Motor neuron (in vitro differentiated cells): Measurements from ENCODE around the gene COMT. TPM values are rescaled to one million over a fixed set of nuclear protein-coding genes. Genes with fewer than 3 reads are reported as not detected.
"Not testable (repeated sequence)": the region's sequence is repeated elsewhere in the genome, so short reads cannot be mapped to it uniquely, and the experiment has no call there.

Experiments
- ATAC-seq, 8 experiments: fragments of 200-7000 bp; cut with Tn5 transposase; replicated peaks in 6 of 8; 2 replicates each; pipeline ENCODE4 v1.8.0; 2021; ENCODE audit warnings: mild to moderate bottlenecking in 8 of 8, moderate library complexity in 8 of 8
- H3K27ac ChIP-seq, 2 donors: fragments of 250-450 bp; sonication (Bioruptor Pico); 2 replicates each; pipeline ENCODE4 v1.9.0; 2021; ENCODE audit warnings: antibody characterized with exemption in 2 of 2, mild to moderate bottlenecking in 2 of 2, moderate library complexity in 1 of 2
- H3K4me1 ChIP-seq, 2 donors: fragments of 250-450 bp; sonication (Bioruptor Pico); replicated peaks in 1 of 2; 2 replicates each; pipeline ENCODE4 v1.6.1; 2021; ENCODE audit warnings: antibody characterized with exemption in 2 of 2, mild to moderate bottlenecking in 2 of 2, moderate library complexity in 1 of 2
- H3K4me3 ChIP-seq, 5 donors: fragments of 250-450 bp; sonication (Bioruptor Pico); 2 replicates each; pipeline ENCODE4 v1.9.0; 2021; ENCODE audit warnings: antibody characterized with exemption in 5 of 5, mild to moderate bottlenecking in 5 of 5, moderate library complexity in 4 of 5
- WGBS, 10 experiments: fragments of 450-650 bp; shearing (Covaris generic); methylation state at CpG; one replicate each; pipeline ENCODE4 v1.0.0; 2022; 5-methylcytosine and 5-hydroxymethylcytosine counted together
- in situ Hi-C, 9 experiments: fragments of 400-800 bp; cut with MboI; loops; one replicate each; pipeline ENCODE4 v1.15.0; 2021; ENCODE audit warnings: low sequenced_read_pairs in 9 of 9, low pct_unique_long_range_greater_than_20kb in 2 of 9; ENCODE audit not compliant: unreplicated experiment in 9 of 9
- total RNA-seq, 8 experiments: library from RNA; unstranded; fragments of 300-600 nt; gene quantifications; 2 replicates each; pipeline versions ENCODE4 v1.2.3 to v1.2.4, GENCODE V29; 2022

COMT gene
- total RNA-seq, 8 experiments from 2014 or later = 22.7 to 99.4 (median 40.8) TPM

DNA sequence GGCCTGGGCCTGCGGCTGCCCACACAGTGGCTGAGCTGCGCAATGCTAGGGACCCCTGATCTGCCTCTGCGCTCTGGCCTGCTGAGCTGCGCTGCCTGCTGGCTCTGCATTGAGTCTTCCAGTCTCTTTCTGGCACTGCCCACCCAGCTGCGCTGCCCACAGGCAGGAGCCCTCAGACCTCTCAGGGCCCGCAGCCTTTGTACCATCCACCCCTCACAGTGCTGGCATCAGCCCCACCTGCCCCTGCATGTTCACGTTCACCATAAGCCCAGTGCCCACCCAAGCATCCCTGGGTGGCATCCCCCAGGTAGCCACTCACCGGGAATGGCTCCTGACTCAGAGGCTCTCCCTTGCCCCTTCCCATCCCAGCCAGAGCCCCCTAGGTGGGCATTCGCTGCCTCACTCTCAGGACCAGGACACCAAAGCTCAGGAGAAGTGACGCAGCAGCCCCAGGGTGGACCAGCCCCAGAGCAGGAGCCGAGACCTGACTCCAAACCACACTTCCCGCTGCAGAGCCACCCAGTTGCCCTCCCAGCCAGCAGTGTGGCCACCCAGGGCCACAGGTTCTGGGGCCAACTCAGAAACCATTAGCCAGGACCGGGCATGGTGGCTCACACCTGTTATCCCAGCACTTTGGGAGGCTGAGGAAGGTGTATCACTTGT is 21.7 kb upstream of the COMT start:
- no peak for ATAC-seq
- Histone ChIP-seq H3K4me3 (no peak overlapping the region), H3K27ac (no peak overlapping the region), H3K4me1 (no peaks in the 10 kb centered on the region)
- in situ Hi-C loops = loop anchor here in 2 of 9 experiments (10.0 to 25.0 kb wide), 2 partner anchors 195 to 208 kb away; partner anchors contain the start of genes GP1BB (in 2 of the 2) and SEPTIN5 (in 1 of the 2)
- WGBS, 10 experiments = 94 to 100% methylated on average over 2 to 6 of the region's 13 CpGs; no CpG with 5 or more reads in 8 of the 10 experiments

DNA sequence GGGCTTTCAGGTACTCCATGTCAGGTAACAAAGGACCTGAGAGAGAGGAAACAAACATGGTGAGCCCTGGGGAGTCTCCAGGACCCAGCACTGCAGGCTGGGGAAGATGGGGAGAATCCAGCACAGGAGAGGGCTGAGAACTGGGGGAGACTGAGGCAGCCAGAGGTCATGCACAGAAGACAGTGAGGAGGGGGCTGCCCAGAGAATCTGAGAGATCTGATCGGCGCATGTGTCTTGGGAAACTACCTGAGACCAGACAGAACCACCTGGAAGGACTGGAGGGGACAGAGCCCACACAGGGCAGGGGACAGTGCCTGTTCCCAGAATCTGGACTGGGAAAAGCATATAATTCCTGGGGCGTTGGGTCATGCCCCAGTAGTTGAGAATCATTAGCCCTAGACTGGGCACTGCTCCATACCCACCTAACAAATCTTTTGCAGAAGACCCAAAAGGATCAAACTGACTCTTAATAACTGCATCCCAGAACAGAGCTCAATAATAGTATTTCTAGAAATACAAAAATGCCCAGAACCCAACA is 20.0 kb upstream of the COMT start:
- no peak for ATAC-seq
- in situ Hi-C loops = loop anchor here in 1 of 9 experiments (25.0 kb wide), 1 partner anchor 209 kb away; the partner anchor contains the start of genes GP1BB and SEPTIN5
- Histone ChIP-seq H3K4me1 (no peaks in the 10 kb centered on the region), H3K4me3 (no peak overlapping the region), H3K27ac (no peak overlapping the region)
- WGBS, 10 experiments = 0 to 78% (median 20%) methylated on average over 1 to 3 of the region's 3 CpGs; no CpG with 5 or more reads in 6 of the 10 experiments

- Histone ChIP-seq H3K4me3 (no peak overlapping the region), H3K27ac (no peak overlapping the region), H3K4me1 (no peaks in the 10 kb centered on the region)
- 38 to 100% (median 70%) methylated on average over 1 to 8 of the region's 12 CpGs; no CpG with 5 or more reads in 1 of the 10 experiments for WGBS, 10 experiments
- ATAC-seq = no peak
- in situ Hi-C loops = loop anchor here in 1 of 9 experiments (25.0 kb wide), 1 partner anchor 212 kb away; the partner anchor contains the start of genes GP1BB and SEPTIN5
These were observed 17.6 kb upstream of the COMT start for GRCh38 chr22:19923914-19924513.

DNA sequence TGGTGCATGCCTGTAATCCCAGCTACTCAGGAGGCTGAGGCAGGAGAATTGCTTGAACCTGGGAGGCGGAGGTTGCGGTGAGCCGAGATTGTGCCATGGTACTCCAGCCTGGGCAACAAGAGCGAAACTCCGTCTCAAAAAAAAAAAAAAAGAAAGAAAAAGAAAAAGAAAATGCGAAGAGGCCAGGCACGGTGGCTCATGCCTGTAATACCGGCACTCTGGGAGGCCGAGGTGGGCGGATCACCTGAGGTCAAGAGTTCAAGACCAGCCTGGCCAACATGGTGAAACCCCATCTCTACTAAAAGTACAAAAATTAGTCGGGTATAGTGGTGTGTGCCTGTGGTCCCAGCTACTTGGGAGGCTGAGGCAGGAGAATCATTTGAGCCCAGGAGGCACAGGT is 15.5 kb upstream of the COMT start:
- H3K27ac ChIP-seq, ATAC-seq, H3K4me1 ChIP-seq, H3K4me3 ChIP-seq, in situ Hi-C loops: not testable (repeated sequence)
- 75 to 100% (median 88%) methylated on average over 1 to 5 of the region's 11 CpGs; no CpG with 5 or more reads in 5 of the 10 experiments for WGBS, 10 experiments

- Histone ChIP-seq H3K4me3 (no peak overlapping the region), H3K27ac (no peak overlapping the region), H3K4me1 (no peaks in the 10 kb centered on the region)
- in situ Hi-C loops = no loop called here
- ATAC-seq = no peak
- 75 to 100% (median 78%) methylated on average over 1 to 7 of the region's 7 CpGs for WGBS, 10 experiments
These were observed 13.9 kb upstream of the COMT start for GRCh38 chr22:19927696-19928095.

DNA sequence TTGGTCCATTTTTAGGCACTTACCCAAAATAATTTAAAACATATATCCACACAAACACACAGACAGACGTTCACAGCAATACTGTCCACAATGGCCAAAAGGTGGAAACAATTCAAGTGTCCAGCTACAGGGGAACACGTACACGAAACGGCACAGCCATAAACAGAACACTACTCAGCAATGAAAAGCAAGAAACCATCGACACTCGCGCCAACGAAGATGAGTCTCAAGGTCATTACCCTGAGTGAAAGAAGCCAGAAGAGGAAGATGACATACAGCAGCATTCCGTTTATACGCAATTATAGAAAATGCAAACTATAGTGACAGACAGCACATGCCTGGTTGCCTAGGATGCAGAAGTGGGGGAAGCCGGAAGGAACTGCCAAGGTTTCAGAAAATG is 13.4 kb upstream of the COMT start:
- H3K27ac ChIP-seq = no peak overlapping the region
- 0 to 90% (median 84%) methylated on average over 1 to 10 of the region's 11 CpGs; no CpG with 5 or more reads in 1 of the 10 experiments for WGBS, 10 experiments
- H3K4me1 ChIP-seq = no peaks in the 10 kb centered on the region
- no peak for ATAC-seq
- in situ Hi-C loops = no loop called here
- H3K4me3 ChIP-seq = no peak overlapping the region

GRCh38 chr22:19929586-19930550 is 11.7 kb upstream of the COMT start:
- H3K4me1 ChIP-seq = no peaks in the 10 kb centered on the region
- H3K4me3 ChIP-seq = no peak overlapping the region
- ATAC-seq = no peak
- no peak overlapping the region for H3K27ac ChIP-seq
- 82 to 100% (median 90%) methylated on average over 1 to 16 of the region's 21 CpGs; no CpG with 5 or more reads in 4 of the 10 experiments for WGBS, 10 experiments
- in situ Hi-C loops = no loop called here

GRCh38 chr22:19930551-19931486 is 10.8 kb upstream of the COMT start:
- peak in 1 of 8 experiments; percentile 79 for ATAC-seq
- 72 to 90% (median 79%) methylated on average over 3 to 14 of the region's 21 CpGs; no CpG with 5 or more reads in 3 of the 10 experiments for WGBS, 10 experiments
- Histone ChIP-seq H3K4me3 (no peak overlapping the region), H3K4me1 (no peaks in the 10 kb centered on the region), H3K27ac (no peak overlapping the region)
- in situ Hi-C loops = no loop called here

DNA sequence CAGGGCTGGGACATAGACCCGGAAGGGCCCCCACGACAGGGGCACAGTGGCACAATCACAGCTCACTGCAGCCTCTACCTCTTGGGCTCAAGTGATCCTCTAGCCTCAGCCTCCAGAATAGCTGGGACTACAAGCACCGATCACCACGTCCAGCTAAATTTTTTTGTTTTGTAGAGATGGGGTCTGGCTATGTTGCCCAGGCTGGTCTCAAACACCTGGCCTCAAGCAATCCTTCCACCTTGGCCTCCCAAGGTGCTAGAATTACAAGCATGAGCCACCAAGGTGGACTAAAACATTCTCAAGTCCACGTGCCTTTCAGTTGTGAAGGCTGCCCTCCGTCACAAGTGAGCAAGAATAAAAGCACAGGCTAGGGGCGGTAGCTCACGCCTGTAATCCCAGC is 10.1 kb upstream of the COMT start:
- Histone ChIP-seq H3K4me1 (no peaks in the 10 kb centered on the region), H3K27ac (no peak overlapping the region), H3K4me3 (no peak overlapping the region)
- 86 to 96% (median 91%) methylated on average over 4 to 5 of the region's 8 CpGs; no CpG with 5 or more reads in 6 of the 10 experiments for WGBS, 10 experiments
- ATAC-seq = no peak
- in situ Hi-C loops = no loop called here

GRCh38 chr22:19932367-19933206 is 9.0 kb upstream of the COMT start:
- WGBS, 10 experiments = 25 to 72% (median 54%) methylated on average over 2 to 6 of the region's 12 CpGs; no CpG with 5 or more reads in 6 of the 10 experiments
- in situ Hi-C loops = no loop called here
- Histone ChIP-seq H3K27ac (no peak overlapping the region), H3K4me3 (no peak overlapping the region), H3K4me1 (no peaks in the 10 kb centered on the region)
- peak in 1 of 8 experiments; percentile 38 for ATAC-seq
